ENCODE data around the gene TNNC1.

GRCh38 chr3:52481819-52482521 is 28.1 kb upstream of the TNNC1 start:
- TF ChIP-seq POLR2A (IDR thresholded peaks at IDR 0.05) (no peak), CTCF (IDR thresholded peaks at IDR 0.05) (peak in 5 of 6 experiments; percentile 6 to 48 (median 32))

All from adrenal gland (tissue), 5 donors.